ENCODE data around the gene SLC19A2. TPM values are rescaled to one million over a fixed set of nuclear protein-coding genes. Genes with fewer than 3 reads are reported as not detected.

The SLC19A2 gene
- total RNA-seq, 1 experiment from 2014 or later: 10.1 TPM

GRCh38 chr1:169486281-169487051 is 722 bp upstream of the SLC19A2 start:
- RAD21 ChIA-PET (ENCODE audit: low non-redundant PET in 1 of 2, low total read pairs in 2 of 2, uncharacterized antibody in 2 of 2, unreplicated experiment in 2 of 2): no interaction called here
- Histone ChIP-seq H3K9me2 (ENCODE audit: insufficient read depth) (no peaks in the 10 kb centered on the region), H3K79me2 (ENCODE audit: insufficient read depth, low read length) (peaks cover 35% of the 10 kb centered on the region), H3K4me2 (ENCODE audit: low read length) (peak overlapping the region; percentile 93), H3K9me3 (ENCODE audit: control insufficient read depth in 1 of 2, insufficient read depth in 1 of 2, low read depth in 1 of 2, low read length in 2 of 2) (no peaks in the 10 kb centered on the region), H2AFZ (ENCODE audit: low read depth, low read length, poor library complexity, severe bottlenecking) (peak overlapping the region; percentile 36), H4K20me1 (ENCODE audit: insufficient read depth) (no peaks in the 10 kb centered on the region), H3K36me3 (ENCODE audit: control insufficient read depth in 1 of 2, insufficient read depth in 2 of 2, low read length in 2 of 2) (no peaks in the 10 kb centered on the region), H3K27me3 (ENCODE audit: insufficient read depth, low read length) (no peaks in the 10 kb centered on the region), H3K4me3 (replicated peaks in 1 of 2; ENCODE audit: low read depth in 1 of 2, low read length in 2 of 2) (peak overlapping the region; percentile 68 to 83), H3K9ac (ENCODE audit: low read length) (peak overlapping the region; percentile 85), H3K4me1 (ENCODE audit: control insufficient read depth in 1 of 2, insufficient read depth in 2 of 2, low read length in 2 of 2) (peaks cover 4 to 23% of the 10 kb centered on the region in 2 experiments; a peak in 3 of 4 replicates), H3K27ac (ENCODE audit: low read depth, low read length) (peak overlapping the region; percentile 46; the same call in 1 of the 2 replicates)
- TF ChIP-seq SP1 (IDR thresholded peaks at IDR 0.05; ENCODE audit: low read depth) (no peak; the same call in 1 of the 2 replicates), SIN3A (IDR thresholded peaks at IDR 0.05; ENCODE audit: low read depth) (0 out of 2 replicates have a peak, but pooled peaks have one; percentile 10), FOSL1 (IDR thresholded peaks at IDR 0.05; ENCODE audit: low read depth) (0 out of 2 replicates have a peak, but pooled peaks have one; percentile 10), RAD21 (IDR thresholded peaks at IDR 0.05; ENCODE audit: low read depth) (0 out of 2 replicates have a peak, but pooled peaks have one; percentile 1), ZFX (IDR thresholded peaks at IDR 0.05) (no peak), ZNF274 (IDR thresholded peaks at IDR 0.05; ENCODE audit: low read depth, low read length) (no peak), JUND (IDR thresholded peaks at IDR 0.05) (no peak)
- no peak for ATAC-seq
- intact Hi-C loops (cut with micrococcal nuclease): loop anchor here (5.0 kb wide), 1 partner anchor 41 kb away; no protein-coding TSS in a partner anchor
- DNase-seq (ENCODE audit: low read depth, low spot score): no peak
- POLR2A ChIA-PET: interaction anchor here (0.8 to 1.2 kb wide), 4 partner anchors 12 to 43 kb away, joined by 3 to 5 read pairs (median 4); no protein-coding TSS in a partner anchor
- CTCF ChIA-PET: interaction anchor here (1.6 kb wide), 1 partner anchor 60 kb away, joined by 4 read pairs; no protein-coding TSS in a partner anchor
- TSS peak; percentile 92 for BruUV-seq (replicated peaks)
